B cell (primary cell): ENCODE results near the gene CANT1. TPM values are rescaled to one million over a fixed set of nuclear protein-coding genes. Genes with fewer than 3 reads are reported as not detected.
"Not testable (repeated sequence)": the region's sequence is repeated elsewhere in the genome, so short reads cannot be mapped to it uniquely, and the experiment has no call there.

Source experiments
- ATAC-seq: fragments of 200-7000 bp; cut with Tn5 transposase; one replicate; pipeline ENCODE4 v1.10.0; 2021; ENCODE audit warnings: low read depth, mild to moderate bottlenecking, moderate number of reproducible peaks, moderate library complexity
- CTCF ChIA-PET: fragments of 350-600 bp; sonication (Branson Sonifier 250); formaldehyde crosslinking; loops from one replicate; lab custom pipeline; 2021; ENCODE audit warnings: antibody characterized with exemption, inconsistent platforms; lab: Charles Lee
- POLR2A ChIA-PET: fragments of 350-600 bp; sonication (Branson Sonifier 250); formaldehyde crosslinking; loops from one replicate; lab custom pipeline; 2021; ENCODE audit warnings: antibody characterized with exemption; lab: Charles Lee
- DNase-seq: peaks from one replicate; pipeline ENCODE4 v3.0.0; 2013
- H2AFZ ChIP-seq: 2 replicates; pipeline ENCODE4 v1.6.1; 2012; ENCODE audit warnings: mild to moderate bottlenecking, low read depth, low read length; ENCODE audit not compliant: insufficient read depth, poor library complexity, severe bottlenecking
- H3K27ac ChIP-seq, 2 donors: 1 replicate in 1 of 2; 2 replicates in 1 of 2; pipeline ENCODE4 v1.5.1; 2012 to 2013; ENCODE audit warnings: low read length in 2 of 2, mild to moderate bottlenecking in 2 of 2, moderate library complexity in 1 of 2
- H3K27me3 ChIP-seq, 4 experiments: fragments of 200-600 bp in 1 of 4; sonication (generic) in 1 of 4; replicated peaks in 1 of 4; 1 replicate in 2 of 4; 2 replicates in 2 of 4; pipeline versions ENCODE4 v1.6.1 to v1.7.0; 2013 to 2016; ENCODE audit warnings: low read length in 3 of 4, mild to moderate bottlenecking in 2 of 4, mixed read lengths in 1 of 4, moderate library complexity in 1 of 4; ENCODE audit not compliant: insufficient read depth in 4 of 4, control insufficient read depth in 3 of 4; ENCODE audit errors: control extremely low read depth in 1 of 4
- H3K36me3 ChIP-seq, 2 experiments: replicated peaks in 1 of 2; 1 replicate in 1 of 2; 2 replicates in 1 of 2; pipeline versions ENCODE4 v1.6.1 to v1.7.1; 2013; ENCODE audit warnings: low read length in 1 of 2; ENCODE audit not compliant: insufficient read depth in 2 of 2, control insufficient read depth in 1 of 2; ENCODE audit errors: control extremely low read depth in 1 of 2, extremely low read depth in 1 of 2
- H3K4me1 ChIP-seq, 2 donors: fragments of 200-600 bp in 1 of 2; sonication (generic) in 1 of 2; 1 replicate in 1 of 2; 2 replicates in 1 of 2; pipeline versions ENCODE4 v1.5.1 to v1.6.1; 2013 to 2017; ENCODE audit warnings: low read length in 2 of 2; ENCODE audit not compliant: control insufficient read depth in 2 of 2, insufficient read depth in 2 of 2
- H3K4me2 ChIP-seq: replicated peaks from 2 replicates; pipeline ENCODE3; 2012; ENCODE audit warnings: mild to moderate bottlenecking, low read depth, low read length; ENCODE audit not compliant: poor library complexity, severe bottlenecking
- H3K4me3 ChIP-seq, 5 experiments: fragments of 200-600 bp in 1 of 5; sonication (generic) in 1 of 5; 1 replicate in 3 of 5; 2 replicates in 2 of 5; pipeline versions ENCODE4 v1.5.1 to v1.7.0; 2011 to 2016; ENCODE audit warnings: low read length in 4 of 5, mild to moderate bottlenecking in 4 of 5, low read depth in 2 of 5, control low read depth in 1 of 5, moderate library complexity in 1 of 5; ENCODE audit not compliant: insufficient read depth in 1 of 5; ENCODE audit errors: control extremely low read depth in 1 of 5, extremely low read depth in 1 of 5
- H3K79me2 ChIP-seq: fragments of 200-600 bp; sonication (generic); one replicate; pipeline ENCODE4 v1.6.0; 2016; ENCODE audit warnings: low read length; ENCODE audit not compliant: control insufficient read depth, insufficient read depth
- H3K9ac ChIP-seq: fragments of 200-600 bp; sonication (generic); 2 replicates; pipeline ENCODE4 v1.6.1; 2017; ENCODE audit warnings: mild to moderate bottlenecking, low read length, moderate library complexity
- H3K9me3 ChIP-seq, 3 donors: one replicate each; pipeline versions ENCODE4 v1.6.1 to v1.7.1; 2013; ENCODE audit warnings: low read length in 2 of 3; ENCODE audit not compliant: control insufficient read depth in 2 of 3, insufficient read depth in 1 of 3; ENCODE audit errors: control extremely low read depth in 1 of 3
- H4K20me1 ChIP-seq: 2 replicates; pipeline ENCODE4 v1.6.0; 2012; ENCODE audit warnings: mild to moderate bottlenecking, low read length; ENCODE audit not compliant: insufficient read depth, control insufficient read depth, poor library complexity, severe bottlenecking
- H3K27ac Mint-ChIP-seq: one replicate; pipeline ENCODE4 v1.8.0; 2021; ENCODE audit warnings: mixed read lengths
- H3K27me3 Mint-ChIP-seq: one replicate; pipeline ENCODE4 v1.8.0; 2021; ENCODE audit warnings: mixed read lengths
- H3K4me1 Mint-ChIP-seq: one replicate; pipeline ENCODE4 v1.8.0; 2021; ENCODE audit warnings: mixed read lengths
- H3K4me3 Mint-ChIP-seq: one replicate; pipeline ENCODE4 v1.8.0; 2021; ENCODE audit warnings: mixed read lengths
- H3K9me3 Mint-ChIP-seq: one replicate; pipeline ENCODE4 v1.8.0; 2022; ENCODE audit warnings: mixed read lengths; ENCODE audit not compliant: insufficient read depth
- CTCF ChIP-seq: fragments of 200-600 bp; IDR thresholded peaks from one replicate; pipeline ENCODE4 v1.8.0; 2022; ENCODE audit warnings: antibody characterized with exemption, mild to moderate bottlenecking
- EZH2 ChIP-seq: IDR thresholded peaks from 2 replicates; pipeline ENCODE4 v1.6.1; 2012; ENCODE audit warnings: borderline replicate concordance, low read depth, mild to moderate bottlenecking, moderate library complexity, low read length; ENCODE audit not compliant: insufficient read depth, poor library complexity, severe bottlenecking
- WGBS: methylation state at CpG from one replicate; pipeline ENCODE4 v1.1.5; 2013; ENCODE audit warnings: missing lambda C conversion rate; ENCODE audit not compliant: insufficient coverage; 5-methylcytosine and 5-hydroxymethylcytosine counted together
- intact Hi-C: fragments of 100-400 bp; cut with micrococcal nuclease; formaldehyde crosslinking; loops from one replicate; pipeline ENCODE4 v1.10.0; 2022
- polyA plus RNA-seq: library from polyadenylated mRNA; depleted of rRNA; stranded (reverse); fragments of >200 nt; gene quantifications from 2 replicates; pipeline ENCODE4 v1.2.3, GENCODE V29; 2012
- total RNA-seq, 2 donors: library from RNA; stranded (reverse); fragments of 120-200 nt in 1 of 2; gene quantifications; 1 replicate in 1 of 2; 2 replicates in 1 of 2; pipeline versions ENCODE4 v1.2.3 to v1.2.4, GENCODE V29; 2013 to 2022

Gene CANT1
- total and polyA plus RNA-seq, 2 donors (not counting 1 experiment from before 2014, with no cell fraction given), result 17.3 to 44.2 TPM

- H2AFZ ChIP-seq, H3K27ac Mint-ChIP-seq, CTCF ChIA-PET, DNase-seq, H3K9ac ChIP-seq, H3K9me3 ChIP-seq, H3K4me1 ChIP-seq, H3K79me2 ChIP-seq, H3K4me2 ChIP-seq, H3K4me3 Mint-ChIP-seq, intact Hi-C loops, H3K36me3 ChIP-seq, H3K4me3 ChIP-seq, ATAC-seq, H3K9me3 Mint-ChIP-seq, H3K27ac ChIP-seq, POLR2A ChIA-PET, H4K20me1 ChIP-seq, H3K4me1 Mint-ChIP-seq: not testable (repeated sequence)
- peaks cover 0 to 33% (median 1%) of the 10 kb centered on the region in 4 experiments for H3K27me3 ChIP-seq
- 92% methylated on average over 5 of the region's 12 CpGs for WGBS
- H3K27me3 Mint-ChIP-seq, result peaks cover 51% of the 10 kb centered on the region
Observed at GRCh38 chr17:79030636-79031035, 21.1 kb upstream of the CANT1 start.

DNA sequence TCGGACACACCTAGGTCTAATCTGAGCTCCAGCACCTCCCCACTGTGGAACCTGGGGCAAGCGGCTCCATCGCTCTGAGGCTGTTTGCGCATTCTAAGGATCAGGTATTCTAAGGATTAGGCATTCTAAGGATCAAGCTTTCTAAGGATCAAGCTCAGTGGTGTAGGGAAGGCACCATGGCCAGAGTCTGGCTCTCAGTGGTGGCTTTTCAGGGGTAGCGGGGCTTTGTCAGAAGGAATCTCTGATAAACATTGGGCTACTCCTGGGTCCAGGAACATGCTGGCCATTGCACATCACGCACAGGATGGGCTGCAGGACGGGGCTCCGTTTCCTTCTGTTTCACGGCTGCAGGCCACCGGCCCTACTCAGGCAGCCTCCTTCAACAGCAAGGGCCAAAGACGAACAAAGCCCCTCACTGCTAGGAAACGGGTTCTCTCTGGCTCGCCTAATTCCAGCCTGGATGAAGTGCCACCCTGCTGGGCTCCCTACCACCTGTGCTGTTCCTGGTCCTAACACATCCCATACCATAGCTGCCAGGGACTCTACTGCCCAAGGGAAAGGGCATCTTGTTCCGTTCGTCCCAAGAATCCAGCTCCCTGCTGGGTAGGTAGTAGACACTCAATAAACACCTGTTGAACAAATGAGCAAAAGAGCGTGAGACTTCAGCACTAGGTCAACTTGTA, 19.9 kb upstream of the CANT1 start:
- CTCF ChIA-PET, result no interaction called here

More for the DNA sequence above, 19.9 kb upstream of the CANT1 start:
- ATAC-seq (no peak), DNase-seq (no peak)
- Histone ChIP-seq H3K4me1 (peaks cover 6% of the 10 kb centered on the region in 2 donors), H3K79me2 (no peaks in the 10 kb centered on the region), H3K27ac (no peak overlapping the region), H3K4me2 (no peak overlapping the region), H3K27me3 (peaks cover 0 to 45% (median 6%) of the 10 kb centered on the region in 4 experiments), H3K9me3 (peaks cover 0 to 4% (median 0%) of the 10 kb centered on the region in 3 donors), H3K36me3 (no peaks in the 10 kb centered on the region), H3K9ac (no peak overlapping the region), H4K20me1 (no peaks in the 10 kb centered on the region), H2AFZ (no peak overlapping the region), H3K4me3 (no peak overlapping the region)
- H3K4me1 Mint-ChIP-seq, result peaks cover 4% of the 10 kb centered on the region
- no peak overlapping the region for H3K4me3 Mint-ChIP-seq
- no peaks in the 10 kb centered on the region for H3K9me3 Mint-ChIP-seq
- no peak overlapping the region for H3K27ac Mint-ChIP-seq
- POLR2A ChIA-PET, result no interaction called here
- 96% methylated on average over 16 of the region's 16 CpGs for WGBS
- intact Hi-C loops, result no loop called here
- peaks cover 59% of the 10 kb centered on the region for H3K27me3 Mint-ChIP-seq
- TF ChIP-seq CTCF (no peak), EZH2 (no peak)
